HFF-Myc (cell line): ENCODE results near the gene TMOD1.

ENCODE experiments used
- DNase-seq: peaks from one replicate; pipeline ENCODE4 v3.0.0-alpha.2; 2011; ENCODE audit warnings: low read depth; ENCODE audit errors: extremely low read depth
- H3K4me3 ChIP-seq: replicated peaks from 2 replicates; pipeline ENCODE4 v1.5.1; 2011; ENCODE audit warnings: low read depth, mild to moderate bottlenecking, control low read depth, low read length
- TF ChIP-seq, protein P1 (sequence below): IDR thresholded peaks from 2 replicates; pipeline ENCODE4 v1.5.1; 2012; ENCODE audit warnings: mild to moderate bottlenecking, low read depth, low read length, control low read depth; ENCODE audit errors: missing control alignments

TMOD1 gene

DNA sequence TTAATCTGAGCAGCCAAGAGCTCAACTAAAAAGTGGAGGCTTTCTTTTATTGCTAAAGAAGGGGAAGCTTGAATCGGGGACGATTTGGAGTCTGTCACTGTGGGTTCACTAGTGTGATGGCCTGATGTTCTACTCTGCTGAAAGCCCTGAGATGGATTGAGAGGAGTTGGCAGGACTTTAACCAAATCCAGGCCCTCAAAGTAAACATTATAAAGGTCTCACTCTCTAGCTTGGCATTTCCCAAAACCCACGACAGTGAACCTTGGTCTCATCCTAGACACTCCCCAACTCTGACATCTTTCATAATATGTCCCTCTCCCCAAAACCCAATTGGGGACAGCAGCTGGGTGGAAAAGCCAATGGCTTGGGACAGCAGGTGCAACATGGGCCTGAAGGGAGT lies 32.7 kb downstream of the TMOD1 start:
- no peak overlapping the region for H3K4me3 ChIP-seq
- TF ChIP-seq, protein P1, sequence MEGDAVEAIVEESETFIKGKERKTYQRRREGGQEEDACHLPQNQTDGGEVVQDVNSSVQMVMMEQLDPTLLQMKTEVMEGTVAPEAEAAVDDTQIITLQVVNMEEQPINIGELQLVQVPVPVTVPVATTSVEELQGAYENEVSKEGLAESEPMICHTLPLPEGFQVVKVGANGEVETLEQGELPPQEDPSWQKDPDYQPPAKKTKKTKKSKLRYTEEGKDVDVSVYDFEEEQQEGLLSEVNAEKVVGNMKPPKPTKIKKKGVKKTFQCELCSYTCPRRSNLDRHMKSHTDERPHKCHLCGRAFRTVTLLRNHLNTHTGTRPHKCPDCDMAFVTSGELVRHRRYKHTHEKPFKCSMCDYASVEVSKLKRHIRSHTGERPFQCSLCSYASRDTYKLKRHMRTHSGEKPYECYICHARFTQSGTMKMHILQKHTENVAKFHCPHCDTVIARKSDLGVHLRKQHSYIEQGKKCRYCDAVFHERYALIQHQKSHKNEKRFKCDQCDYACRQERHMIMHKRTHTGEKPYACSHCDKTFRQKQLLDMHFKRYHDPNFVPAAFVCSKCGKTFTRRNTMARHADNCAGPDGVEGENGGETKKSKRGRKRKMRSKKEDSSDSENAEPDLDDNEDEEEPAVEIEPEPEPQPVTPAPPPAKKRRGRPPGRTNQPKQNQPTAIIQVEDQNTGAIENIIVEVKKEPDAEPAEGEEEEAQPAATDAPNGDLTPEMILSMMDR = no peak
- DNase-seq = no peak

DNA sequence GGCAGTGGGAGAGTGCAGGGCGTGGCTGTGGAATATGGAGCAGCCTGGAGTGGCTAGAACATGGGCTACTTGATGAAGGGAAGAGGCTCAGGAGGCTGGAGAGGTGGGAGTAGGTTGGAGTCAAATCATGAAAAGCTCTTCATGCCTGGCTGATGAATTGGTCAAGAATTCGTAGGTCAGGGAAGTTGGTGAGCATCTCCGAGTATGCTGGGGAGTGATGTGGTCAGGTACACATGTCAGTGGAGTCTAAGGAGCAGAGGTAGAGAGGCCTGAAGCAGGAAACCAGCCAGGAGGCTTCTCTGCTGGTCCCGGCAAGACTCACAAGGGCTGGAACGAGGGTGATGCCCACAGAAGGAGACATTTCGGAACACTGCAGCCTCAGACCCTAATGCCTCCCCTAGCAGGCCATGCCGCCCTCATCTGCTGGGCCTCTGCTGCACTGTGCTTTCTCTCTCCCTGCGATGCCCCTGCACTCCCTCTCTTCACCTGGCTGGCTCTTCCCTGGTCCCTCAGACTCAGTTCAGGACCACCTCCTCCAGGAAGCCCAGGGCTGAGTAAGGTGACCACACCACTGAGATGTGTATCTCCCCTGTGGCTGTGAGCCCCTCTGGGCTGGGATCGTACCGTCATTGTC lies 33.6 kb downstream of the TMOD1 start:
- DNase-seq = no peak
- no peak overlapping the region for H3K4me3 ChIP-seq
- TF ChIP-seq, protein P1 = no peak

DNA sequence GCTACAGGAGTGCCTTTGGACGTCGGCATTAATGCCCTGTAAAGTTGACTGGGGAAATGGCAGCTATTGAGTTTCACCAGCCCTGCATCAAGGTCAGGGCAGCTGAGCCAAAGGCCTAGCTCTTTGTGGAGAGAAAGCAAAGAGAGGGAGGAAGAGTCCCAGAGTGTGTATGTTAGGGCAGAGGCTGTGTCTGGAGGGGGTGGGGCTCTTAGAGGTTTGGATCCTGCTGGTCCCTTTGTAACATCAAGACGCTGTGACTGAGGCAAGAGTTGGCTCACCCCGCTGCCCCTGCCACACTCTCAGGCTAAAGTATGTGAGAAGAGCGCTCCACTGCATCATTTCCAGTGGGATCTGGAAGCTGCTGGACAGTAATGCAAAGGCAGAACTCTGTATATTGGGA lies 34.3 kb downstream of the TMOD1 start:
- no peak for DNase-seq
- TF ChIP-seq, protein P1 = no peak
- no peak overlapping the region for H3K4me3 ChIP-seq

DNA sequence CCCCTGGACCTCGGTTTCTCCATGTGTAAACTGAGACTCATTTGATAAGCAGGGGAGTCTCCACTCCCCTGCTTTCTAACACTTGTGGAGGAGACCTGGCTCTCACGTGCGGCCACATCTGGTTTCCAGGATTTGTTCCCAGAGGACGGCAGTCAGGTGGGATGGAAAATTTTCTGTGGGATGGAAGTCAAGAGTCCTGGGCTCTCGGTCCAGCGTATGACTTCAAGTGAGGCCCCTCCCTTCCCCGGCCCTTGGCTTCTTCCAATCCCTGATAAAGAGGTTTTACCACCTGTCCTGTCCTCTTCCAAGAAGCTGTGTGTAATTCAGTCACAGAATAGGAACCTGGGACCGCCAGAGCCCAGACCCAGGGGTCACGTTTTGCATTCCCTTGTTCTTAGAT lies 35.0 kb downstream of the TMOD1 start:
- TF ChIP-seq, protein P1 = no peak
- DNase-seq = no peak
- no peak overlapping the region for H3K4me3 ChIP-seq

DNA sequence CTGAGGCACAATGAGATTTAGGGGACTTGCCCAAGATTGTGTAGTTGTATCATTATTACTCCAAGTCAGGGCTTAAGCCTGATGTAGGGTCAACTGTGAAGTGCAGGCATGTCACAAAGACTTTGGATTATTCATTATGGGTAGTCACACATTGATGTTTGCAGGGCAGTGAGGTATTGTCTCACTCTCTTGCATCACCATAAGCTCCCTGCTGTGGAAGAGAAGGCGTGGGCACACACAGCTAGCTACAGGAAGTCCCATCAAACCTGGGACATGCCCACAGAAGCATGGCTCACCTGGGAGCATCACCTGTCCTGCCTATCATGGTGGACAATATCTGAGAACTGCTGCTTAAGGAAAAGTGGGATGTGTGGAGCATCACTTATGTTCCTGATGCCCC lies 42.1 kb downstream of the TMOD1 start:
- H3K4me3 ChIP-seq = no peak overlapping the region
- DNase-seq = no peak
- TF ChIP-seq, protein P1 = no peak

DNA sequence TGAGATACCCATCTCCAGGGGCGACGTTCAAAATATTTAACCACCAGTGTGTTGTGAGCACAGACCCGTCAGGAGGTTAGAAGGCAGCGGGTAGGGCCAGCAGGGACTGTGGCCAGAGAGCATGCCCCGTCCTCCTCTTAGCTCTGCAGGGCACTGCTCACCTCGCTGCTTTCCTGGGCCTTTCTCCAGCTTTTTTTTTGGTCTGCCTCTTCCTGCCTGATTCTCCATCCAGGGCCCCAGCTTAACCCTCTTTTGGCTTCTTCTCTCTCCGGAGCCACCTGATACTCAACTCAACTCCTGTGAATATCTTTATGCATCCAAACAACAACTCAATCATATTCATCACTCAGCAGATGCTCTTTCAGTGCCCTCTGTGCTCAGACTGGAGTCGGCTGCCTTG lies 44.0 kb downstream of the TMOD1 start:
- no peak for DNase-seq
- TF ChIP-seq, protein P1 = no peak
- no peak overlapping the region for H3K4me3 ChIP-seq
